ENCODE data around the gene ARHGAP6.

ARHGAP6 gene

DNA sequence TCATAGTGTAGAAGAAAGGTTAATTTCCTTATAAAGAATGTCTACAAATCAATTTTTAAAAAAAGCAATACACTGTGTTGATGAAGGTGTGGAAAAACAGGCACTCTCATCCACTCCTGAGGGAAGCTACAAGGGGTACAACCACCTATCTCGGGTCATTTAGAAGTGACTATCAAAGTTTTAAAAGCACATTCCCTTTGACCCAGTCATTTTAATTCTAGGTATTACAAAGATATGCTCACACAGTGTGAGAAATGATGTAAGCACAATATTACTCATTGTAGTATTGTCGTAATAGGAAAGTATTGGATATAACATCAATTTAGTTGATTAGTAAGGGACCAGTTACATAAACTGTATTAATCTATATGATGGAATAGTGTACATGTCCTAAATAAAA lies 562.0 kb downstream of the ARHGAP6 start:
- no peaks in the 10 kb centered on the region for H3K27me3 ChIP-seq (ENCODE audit: control insufficient read depth in 1 of 2, insufficient read depth in 2 of 2, low read length in 2 of 2)
- H3K4me3 ChIP-seq (ENCODE audit: low read depth in 1 of 2, low read length in 2 of 2): no peak overlapping the region
- H3K27ac ChIP-seq (ENCODE audit: low read depth, low read length): no peak overlapping the region
- H3K9me3 ChIP-seq (ENCODE audit: low read length): no peaks in the 10 kb centered on the region
- H3K4me1 ChIP-seq (ENCODE audit: insufficient read depth, low read length): peaks cover 13% of the 10 kb centered on the region
- no peaks in the 10 kb centered on the region for H3K36me3 ChIP-seq (ENCODE audit: insufficient read depth, low read length)
- no peak overlapping the region for H3K9ac ChIP-seq (ENCODE audit: low read length)

DNA sequence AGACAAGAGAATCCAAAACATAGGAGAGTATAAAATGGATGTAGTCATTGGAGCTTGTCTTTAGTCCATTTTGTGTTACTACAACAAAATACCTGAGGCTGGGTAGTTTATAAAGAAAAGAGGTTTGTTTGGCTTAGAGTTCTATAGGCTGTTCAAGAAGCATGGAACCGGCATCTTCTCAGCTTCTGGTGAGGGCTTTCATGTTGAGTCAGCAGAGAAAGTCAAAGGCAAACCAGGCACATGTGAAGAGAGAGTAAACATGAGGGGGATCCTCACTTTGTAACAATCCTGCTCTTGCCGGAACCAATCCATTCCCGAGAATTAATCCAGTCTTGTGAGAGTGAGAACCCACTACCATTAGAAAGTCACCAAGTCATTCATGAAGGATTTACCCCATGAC lies 562.7 kb downstream of the ARHGAP6 start:
- Histone ChIP-seq H3K36me3 (ENCODE audit: insufficient read depth, low read length) (no peaks in the 10 kb centered on the region), H3K27me3 (ENCODE audit: control insufficient read depth in 1 of 2, insufficient read depth in 2 of 2, low read length in 2 of 2) (no peaks in the 10 kb centered on the region), H3K27ac (ENCODE audit: low read depth, low read length) (no peak overlapping the region), H3K9me3 (ENCODE audit: low read length) (no peaks in the 10 kb centered on the region), H3K4me3 (ENCODE audit: low read depth in 1 of 2, low read length in 2 of 2) (no peak overlapping the region), H3K9ac (ENCODE audit: low read length) (no peak overlapping the region), H3K4me1 (ENCODE audit: insufficient read depth, low read length) (peaks cover 13% of the 10 kb centered on the region)

DNA sequence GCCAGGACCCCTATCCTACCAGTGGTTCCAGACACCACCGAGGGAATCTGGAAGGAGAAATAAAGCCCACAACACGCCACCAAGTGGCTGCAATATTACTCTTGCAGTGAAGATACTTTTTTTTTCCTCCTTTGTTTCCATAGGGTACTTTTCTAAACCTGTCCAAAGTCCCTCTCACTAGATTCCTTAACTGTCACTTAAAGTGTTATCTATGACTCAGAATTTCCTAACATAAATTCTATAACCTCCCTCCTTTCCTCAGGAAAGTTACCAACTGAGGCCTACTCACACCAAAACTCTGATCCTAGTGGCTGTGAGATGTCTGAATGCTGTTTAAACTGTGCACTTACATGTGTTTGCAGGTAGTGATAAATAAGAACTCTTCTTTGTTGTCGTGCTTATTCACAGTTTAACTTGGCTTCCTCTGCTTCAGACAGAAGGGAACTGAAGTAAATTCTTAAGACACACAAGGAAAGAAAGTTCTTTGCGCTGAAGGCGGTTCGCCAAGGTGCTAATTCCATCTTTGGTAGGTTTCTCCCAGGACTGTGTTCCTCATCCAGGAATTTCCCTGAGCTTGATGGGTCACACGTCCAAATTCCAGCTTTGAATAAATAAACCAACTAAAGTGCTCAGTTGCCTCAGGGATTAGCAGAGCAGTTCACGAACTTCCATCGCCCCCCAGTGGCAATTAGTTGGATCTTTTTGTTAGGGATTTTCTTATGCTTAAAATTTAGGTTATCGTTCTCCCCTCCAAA lies 565.3 kb downstream of the ARHGAP6 start:
- no peaks in the 10 kb centered on the region for H3K27me3 ChIP-seq (ENCODE audit: control insufficient read depth in 1 of 2, insufficient read depth in 2 of 2, low read length in 2 of 2)
- no peaks in the 10 kb centered on the region for H3K36me3 ChIP-seq (ENCODE audit: insufficient read depth, low read length)
- no peak overlapping the region for H3K4me3 ChIP-seq (ENCODE audit: low read depth in 1 of 2, low read length in 2 of 2)
- no peak overlapping the region for H3K9ac ChIP-seq (ENCODE audit: low read length)
- H3K9me3 ChIP-seq (ENCODE audit: low read length): no peaks in the 10 kb centered on the region
- H3K4me1 ChIP-seq (ENCODE audit: insufficient read depth, low read length): peaks cover 13% of the 10 kb centered on the region
- H3K27ac ChIP-seq (ENCODE audit: low read depth, low read length): no peak overlapping the region

DNA sequence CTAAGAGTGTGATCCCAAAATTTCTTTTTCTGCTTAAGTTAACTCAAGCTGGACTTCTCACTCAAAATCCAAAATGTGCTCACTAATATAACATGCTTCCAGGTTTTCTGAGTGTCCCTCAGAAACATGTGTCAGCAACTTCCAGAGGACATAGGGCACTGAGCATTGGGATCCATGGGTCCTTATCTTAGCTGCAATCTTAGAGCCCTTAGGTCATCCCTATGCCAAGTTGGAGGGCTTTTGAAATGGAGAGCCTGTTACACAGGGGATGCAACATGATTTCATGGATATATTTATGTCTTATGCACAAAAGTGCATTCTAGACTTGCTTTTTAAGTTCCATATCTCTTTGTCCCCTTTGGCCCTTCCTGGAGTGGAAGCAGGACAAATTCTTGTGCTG lies 566.3 kb downstream of the ARHGAP6 start:
- no peak overlapping the region for H3K4me3 ChIP-seq (ENCODE audit: low read depth in 1 of 2, low read length in 2 of 2)
- H3K27ac ChIP-seq (ENCODE audit: low read depth, low read length): no peak overlapping the region
- no peaks in the 10 kb centered on the region for H3K36me3 ChIP-seq (ENCODE audit: insufficient read depth, low read length)
- peaks cover 13% of the 10 kb centered on the region for H3K4me1 ChIP-seq (ENCODE audit: insufficient read depth, low read length)
- no peaks in the 10 kb centered on the region for H3K27me3 ChIP-seq (ENCODE audit: control insufficient read depth in 1 of 2, insufficient read depth in 2 of 2, low read length in 2 of 2)
- no peaks in the 10 kb centered on the region for H3K9me3 ChIP-seq (ENCODE audit: low read length)
- no peak overlapping the region for H3K9ac ChIP-seq (ENCODE audit: low read length)

DNA sequence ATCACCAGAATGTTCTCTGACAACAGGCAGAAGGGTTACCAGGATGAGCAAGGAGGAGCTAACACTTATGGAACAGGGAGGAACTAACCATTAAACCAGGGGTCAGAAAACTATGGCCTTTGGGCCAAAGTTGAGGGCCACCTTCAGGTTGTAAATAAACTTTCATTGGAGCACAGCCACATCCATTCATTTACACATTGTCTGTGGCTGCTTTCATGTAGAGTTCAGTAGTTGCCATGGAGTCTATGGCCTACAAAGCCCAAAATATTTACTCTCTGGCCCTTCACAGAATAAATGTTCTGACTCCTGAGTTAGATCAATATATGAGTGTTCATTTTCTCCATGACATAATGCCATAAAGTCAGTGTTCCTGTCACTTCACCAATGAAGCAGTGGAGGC lies 567.8 kb downstream of the ARHGAP6 start:
- Histone ChIP-seq H3K27me3 (ENCODE audit: control insufficient read depth in 1 of 2, insufficient read depth in 2 of 2, low read length in 2 of 2) (no peaks in the 10 kb centered on the region), H3K36me3 (ENCODE audit: insufficient read depth, low read length) (no peaks in the 10 kb centered on the region), H3K27ac (ENCODE audit: low read depth, low read length) (no peak overlapping the region), H3K9me3 (ENCODE audit: low read length) (no peaks in the 10 kb centered on the region), H3K9ac (ENCODE audit: low read length) (no peak overlapping the region), H3K4me3 (ENCODE audit: low read depth in 1 of 2, low read length in 2 of 2) (no peak overlapping the region), H3K4me1 (ENCODE audit: insufficient read depth, low read length) (peaks cover 13% of the 10 kb centered on the region)

DNA sequence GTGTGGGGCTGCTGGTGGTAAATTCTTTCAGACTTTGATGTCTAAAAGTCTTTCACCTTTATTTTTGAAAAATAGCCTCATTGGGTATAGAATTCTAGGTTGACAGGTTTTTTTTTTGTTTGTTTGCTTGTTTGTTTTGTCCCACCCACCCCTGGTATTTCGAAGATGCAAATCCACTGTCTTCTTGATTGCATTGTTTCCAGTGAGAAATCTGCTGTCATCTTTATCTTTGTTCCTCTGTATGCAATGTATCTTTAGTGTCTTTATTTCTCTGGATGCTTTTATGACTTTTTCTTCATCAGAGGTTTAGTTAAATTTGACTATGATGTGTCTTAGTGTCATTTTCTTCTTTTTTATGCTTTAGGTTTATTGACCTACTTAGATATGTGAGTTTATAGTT lies 575.9 kb downstream of the ARHGAP6 start:
- Histone ChIP-seq H3K4me3 (ENCODE audit: low read depth in 1 of 2, low read length in 2 of 2) (no peak overlapping the region), H3K27ac (ENCODE audit: low read depth, low read length) (no peak overlapping the region), H3K9me3 (ENCODE audit: low read length) (no peaks in the 10 kb centered on the region), H3K9ac (ENCODE audit: low read length) (no peak overlapping the region), H3K36me3 (ENCODE audit: insufficient read depth, low read length) (no peaks in the 10 kb centered on the region), H3K27me3 (ENCODE audit: control insufficient read depth in 1 of 2, insufficient read depth in 2 of 2, low read length in 2 of 2) (no peaks in the 10 kb centered on the region), H3K4me1 (ENCODE audit: insufficient read depth, low read length) (no peaks in the 10 kb centered on the region)
